Stimulated activated CD8-positive, alpha-beta memory T cell treated with anti-CD3 and anti-CD28 coated beads, Interleukin-12 subunit alpha, Interleukin-12 subunit beta, amount 100 ng/mL, for 1 hour (primary cell): ENCODE results near the gene MACROD1.
A peak's percentile ranks its signal among the peaks of the same experiment; 100 is the strongest.

ENCODE experiments used
- DNase-seq: peaks from one replicate; pipeline ENCODE4 v3.0.0-alpha.2; 2020; ENCODE audit warnings: low read depth

The MACROD1 gene

GRCh38 chr11:64073542-64073941 is 92.4 kb downstream of the MACROD1 start:
- no peak for DNase-seq

GRCh38 chr11:64072871-64073270 is 93.0 kb downstream of the MACROD1 start:
- no peak for DNase-seq

- DNase-seq, result no peak
Observed at GRCh38 chr11:64072403-64072802, 93.5 kb downstream of the MACROD1 start.

GRCh38 chr11:64071849-64072248 is 94.1 kb downstream of the MACROD1 start:
- DNase-seq, result no peak

- DNase-seq, result no peak
Observed at GRCh38 chr11:64070314-64070681, 95.6 kb downstream of the MACROD1 start.

- DNase-seq, result no peak
Observed at GRCh38 chr11:64069401-64070313, 96.3 kb downstream of the MACROD1 start.

GRCh38 chr11:64068705-64069400 is 97.1 kb downstream of the MACROD1 start:
- DNase-seq, result no peak

- DNase-seq, result no peak
Observed at GRCh38 chr11:64067230-64067993, 98.5 kb downstream of the MACROD1 start.

GRCh38 chr11:64065712-64066111 is 100.2 kb downstream of the MACROD1 start:
- DNase-seq, result no peak

GRCh38 chr11:64065141-64065465 is 100.8 kb downstream of the MACROD1 start:
- DNase-seq, result no peak

- DNase-seq, result no peak
Observed at GRCh38 chr11:64064374-64065140, 101.4 kb downstream of the MACROD1 start.

GRCh38 chr11:64063777-64064176 is 102.1 kb downstream of the MACROD1 start:
- no peak for DNase-seq

- no peak for DNase-seq
Observed at GRCh38 chr11:64062185-64063039, 103.5 kb downstream of the MACROD1 start.

GRCh38 chr11:64060861-64061444 is 105.0 kb downstream of the MACROD1 start:
- peak; percentile 24 for DNase-seq

- DNase-seq, result no peak
Observed at GRCh38 chr11:64060263-64060860, 105.6 kb downstream of the MACROD1 start.

- no peak for DNase-seq
Observed at GRCh38 chr11:64059339-64060140, 106.4 kb downstream of the MACROD1 start.

- no peak for DNase-seq
Observed at GRCh38 chr11:64058494-64058893, 107.4 kb downstream of the MACROD1 start.

GRCh38 chr11:64057890-64058289 is 108.0 kb downstream of the MACROD1 start:
- no peak for DNase-seq

- no peak for DNase-seq
Observed at GRCh38 chr11:64056861-64057260, 109.1 kb downstream of the MACROD1 start.
